ENCODE results near the gene ADARB2.
"Not testable (repeated sequence)": the region's sequence is repeated elsewhere in the genome, so short reads cannot be mapped to it uniquely, and the experiment has no call there.

ADARB2 gene

DNA sequence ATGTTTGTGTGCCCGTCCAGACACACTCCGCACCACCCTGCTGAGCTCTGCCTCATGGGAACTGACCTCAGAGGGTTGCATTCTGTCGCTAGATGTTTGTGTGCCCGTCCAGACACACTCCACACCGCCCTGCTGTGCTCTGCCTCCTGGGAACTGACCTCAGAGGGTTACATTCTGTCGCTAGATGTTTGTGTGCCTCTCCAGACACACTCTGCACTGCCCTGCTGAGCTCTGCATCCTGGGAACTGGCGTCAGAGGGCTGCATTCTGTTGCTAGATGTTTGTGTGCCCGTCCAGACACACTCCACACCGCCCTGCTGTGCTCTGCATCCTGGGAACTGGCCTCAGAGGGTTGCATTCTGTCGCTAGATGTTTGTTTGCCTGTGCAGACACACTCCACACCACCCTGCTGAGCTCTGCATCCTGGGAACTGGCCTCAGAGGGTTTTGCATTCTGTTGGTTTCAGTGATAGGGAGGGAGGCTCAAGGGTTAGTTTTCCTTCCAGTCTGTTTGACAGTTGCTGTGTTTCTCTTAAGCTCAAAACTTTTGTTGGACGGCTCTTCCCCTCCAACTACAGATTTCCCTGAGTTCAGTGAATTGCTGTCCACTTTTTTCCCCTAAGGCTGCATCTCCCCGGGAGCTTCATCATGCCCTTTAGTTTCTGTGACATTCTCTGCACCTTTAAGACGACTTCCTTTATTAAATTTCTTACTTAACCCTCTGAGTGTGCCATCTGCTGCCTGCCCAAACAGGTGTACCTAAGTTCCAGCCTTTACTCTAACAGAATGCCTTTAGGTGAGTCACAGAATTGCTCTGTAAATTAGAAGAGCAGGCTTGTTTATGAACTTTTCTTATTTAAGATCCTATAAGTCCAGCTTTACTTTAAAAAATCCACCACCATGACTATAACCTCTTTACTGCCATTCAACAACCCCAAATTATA is 119.7 kb downstream of the ADARB2 start:
- H3K9ac ChIP-seq (ENCODE audit: low read depth, low read length); H3K27me3 ChIP-seq (ENCODE audit: control insufficient read depth, insufficient read depth, low read length): not testable (repeated sequence)

DNA sequence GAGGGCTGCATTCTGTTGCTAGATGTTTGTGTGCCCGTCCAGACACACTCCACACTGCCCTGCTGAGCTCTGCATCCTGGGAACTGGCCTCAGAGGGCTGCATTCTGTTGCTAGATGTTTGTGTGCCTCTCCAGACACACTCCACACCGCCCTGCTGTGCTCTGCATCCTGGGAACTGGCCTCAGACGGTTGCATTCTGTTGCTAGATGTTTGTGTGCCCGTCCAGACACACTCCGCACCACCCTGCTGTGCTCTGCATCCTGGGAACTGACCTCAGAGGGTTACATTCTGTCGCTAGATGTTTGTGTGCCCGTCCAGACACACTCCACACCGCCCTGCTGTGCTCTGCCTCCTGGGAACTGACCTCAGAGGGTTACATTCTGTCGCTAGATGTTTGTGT is 120.6 kb downstream of the ADARB2 start:
- H3K27me3 ChIP-seq (ENCODE audit: control insufficient read depth, insufficient read depth, low read length); H3K4me3 ChIP-seq (ENCODE audit: low read depth, low read length); H3K36me3 ChIP-seq (ENCODE audit: control insufficient read depth, insufficient read depth, low read length); H3K9ac ChIP-seq (ENCODE audit: low read depth, low read length); H3K9me3 ChIP-seq (ENCODE audit: control insufficient read depth, insufficient read depth, low read length); H3K4me1 ChIP-seq (ENCODE audit: control insufficient read depth, insufficient read depth, low read length): not testable (repeated sequence)

More for the DNA sequence above, 119.7 kb downstream of the ADARB2 start:
- not testable (repeated sequence) for H3K4me3 ChIP-seq (ENCODE audit: low read depth, low read length); H3K4me1 ChIP-seq (ENCODE audit: control insufficient read depth, insufficient read depth, low read length); H3K36me3 ChIP-seq (ENCODE audit: control insufficient read depth, insufficient read depth, low read length); H3K9me3 ChIP-seq (ENCODE audit: control insufficient read depth, insufficient read depth, low read length)

DNA sequence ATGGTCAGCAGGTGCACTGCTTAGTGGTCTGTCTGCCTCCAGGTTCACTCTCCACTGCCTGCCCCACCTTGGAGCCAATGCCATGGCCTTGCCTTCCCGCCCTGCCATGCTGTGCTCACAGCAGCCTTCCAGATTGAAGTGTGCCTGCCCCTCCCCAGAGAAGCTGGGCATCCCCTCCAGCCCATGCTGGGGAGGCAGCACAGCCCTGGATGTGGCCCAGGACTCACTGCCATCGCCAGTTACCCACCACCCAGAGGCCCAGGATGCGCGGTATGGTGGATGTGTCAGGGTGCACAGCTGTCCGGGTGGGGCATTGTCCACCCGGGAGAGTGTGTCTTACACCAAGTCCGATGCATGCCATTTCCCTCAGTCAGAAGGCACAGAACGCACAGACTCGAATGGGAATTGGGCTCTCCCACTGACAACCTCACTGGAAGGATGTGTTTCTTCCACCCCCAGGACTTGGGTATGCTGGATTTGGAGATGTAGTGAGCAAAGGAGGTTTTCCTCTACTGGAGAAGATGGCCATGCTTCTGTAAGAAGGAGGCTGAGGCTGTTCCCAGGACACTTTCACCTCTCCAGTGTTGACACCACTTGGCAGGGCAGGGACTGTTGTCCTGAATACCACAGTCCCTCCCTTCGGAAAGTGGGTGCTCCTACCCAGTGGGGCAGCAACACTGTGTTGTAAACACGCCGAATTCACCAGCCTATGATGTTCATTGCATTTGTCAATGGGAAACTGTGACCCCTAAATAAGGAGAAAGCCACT is 122.0 kb downstream of the ADARB2 start:
- Histone ChIP-seq H3K4me3 (ENCODE audit: low read depth, low read length) (no peak overlapping the region), H3K36me3 (ENCODE audit: control insufficient read depth, insufficient read depth, low read length) (no peaks in the 10 kb centered on the region), H3K9me3 (ENCODE audit: control insufficient read depth, insufficient read depth, low read length) (no peaks in the 10 kb centered on the region), H3K4me1 (ENCODE audit: control insufficient read depth, insufficient read depth, low read length) (peaks cover 5% of the 10 kb centered on the region), H3K9ac (ENCODE audit: low read depth, low read length) (no peak overlapping the region), H3K27me3 (ENCODE audit: control insufficient read depth, insufficient read depth, low read length) (no peaks in the 10 kb centered on the region)

DNA sequence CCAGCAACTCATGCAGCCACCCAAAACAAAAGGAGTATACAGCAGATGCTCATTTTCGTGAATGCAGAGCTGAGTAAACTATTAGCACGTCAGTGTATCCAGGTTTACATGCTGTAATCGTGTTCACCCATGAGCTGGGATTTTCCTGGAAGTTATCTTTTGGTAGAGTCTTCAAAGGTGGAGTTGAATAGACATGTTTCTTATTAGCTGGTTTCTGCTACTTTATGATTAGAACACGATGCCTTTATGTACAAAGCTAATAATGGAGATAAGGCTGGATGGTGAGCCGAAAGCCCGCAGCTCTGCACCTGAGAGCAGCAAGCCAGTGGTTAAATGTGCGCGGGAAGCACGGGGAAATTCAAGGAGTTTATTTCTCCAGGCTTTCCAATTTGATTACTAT is 123.8 kb downstream of the ADARB2 start:
- Histone ChIP-seq H3K27me3 (ENCODE audit: control insufficient read depth, insufficient read depth, low read length) (no peaks in the 10 kb centered on the region), H3K9ac (ENCODE audit: low read depth, low read length) (no peak overlapping the region), H3K9me3 (ENCODE audit: control insufficient read depth, insufficient read depth, low read length) (no peaks in the 10 kb centered on the region), H3K4me3 (ENCODE audit: low read depth, low read length) (no peak overlapping the region), H3K36me3 (ENCODE audit: control insufficient read depth, insufficient read depth, low read length) (no peaks in the 10 kb centered on the region), H3K4me1 (ENCODE audit: control insufficient read depth, insufficient read depth, low read length) (peaks cover 5% of the 10 kb centered on the region)

DNA sequence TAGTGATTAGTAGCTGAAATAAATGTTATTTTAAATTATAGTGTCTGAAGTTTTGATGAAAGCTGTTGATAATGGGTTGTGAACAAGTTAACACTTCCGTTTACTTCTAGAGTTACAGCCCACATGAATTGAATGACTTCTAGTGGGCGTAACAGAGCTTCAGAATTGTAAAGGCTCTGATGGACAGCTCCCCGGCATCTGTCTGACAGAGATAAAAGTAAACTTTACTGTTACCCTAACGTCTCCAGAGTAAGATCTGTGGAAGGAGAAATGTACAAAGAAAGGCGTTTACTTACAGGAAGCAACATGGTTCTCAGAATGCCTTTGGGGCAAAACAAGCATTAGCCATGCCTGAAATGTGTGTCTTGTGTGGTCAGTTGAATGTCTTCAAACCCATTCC is 124.4 kb downstream of the ADARB2 start:
- Histone ChIP-seq H3K4me1 (ENCODE audit: control insufficient read depth, insufficient read depth, low read length) (peaks cover 5% of the 10 kb centered on the region), H3K9me3 (ENCODE audit: control insufficient read depth, insufficient read depth, low read length) (no peaks in the 10 kb centered on the region), H3K9ac (ENCODE audit: low read depth, low read length) (no peak overlapping the region), H3K27me3 (ENCODE audit: control insufficient read depth, insufficient read depth, low read length) (no peaks in the 10 kb centered on the region), H3K4me3 (ENCODE audit: low read depth, low read length) (no peak overlapping the region), H3K36me3 (ENCODE audit: control insufficient read depth, insufficient read depth, low read length) (no peaks in the 10 kb centered on the region)

DNA sequence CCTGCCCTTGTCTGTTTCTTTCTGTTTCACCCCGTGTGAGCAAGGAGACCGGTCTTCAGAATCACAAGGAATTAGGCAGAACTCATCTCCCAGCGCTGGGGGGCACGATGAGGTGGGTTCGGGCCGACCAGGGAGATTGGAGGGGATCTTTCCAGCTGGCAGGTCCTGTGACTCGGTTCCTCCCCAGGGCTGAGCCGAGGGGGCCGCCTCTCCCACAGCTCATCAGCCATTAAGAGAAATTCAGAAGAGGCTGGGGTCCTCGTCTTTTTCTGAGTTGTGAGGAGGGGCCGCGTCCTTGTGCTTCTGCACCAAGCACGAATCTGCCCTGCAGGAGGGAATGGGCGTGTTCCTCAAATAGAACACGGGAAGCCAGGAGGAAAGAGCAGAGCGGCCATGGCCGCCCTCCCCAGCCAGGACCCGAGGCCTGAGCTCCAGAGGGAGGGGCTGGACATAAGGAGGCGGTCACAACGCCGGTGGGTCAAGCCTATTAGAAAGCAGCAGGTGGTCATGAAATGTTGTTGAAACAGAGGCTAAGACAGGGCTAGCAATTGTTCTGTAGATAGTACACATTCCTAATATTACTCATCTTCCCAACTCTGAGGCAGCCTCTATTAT is 125.3 kb downstream of the ADARB2 start:
- H3K4me1 ChIP-seq (ENCODE audit: control insufficient read depth, insufficient read depth, low read length): peaks cover 3% of the 10 kb centered on the region
- H3K36me3 ChIP-seq (ENCODE audit: control insufficient read depth, insufficient read depth, low read length): no peaks in the 10 kb centered on the region
- H3K9ac ChIP-seq (ENCODE audit: low read depth, low read length): no peak overlapping the region
- H3K27me3 ChIP-seq (ENCODE audit: control insufficient read depth, insufficient read depth, low read length): no peaks in the 10 kb centered on the region
- no peak overlapping the region for H3K4me3 ChIP-seq (ENCODE audit: low read depth, low read length)
- H3K9me3 ChIP-seq (ENCODE audit: control insufficient read depth, insufficient read depth, low read length): no peaks in the 10 kb centered on the region

DNA sequence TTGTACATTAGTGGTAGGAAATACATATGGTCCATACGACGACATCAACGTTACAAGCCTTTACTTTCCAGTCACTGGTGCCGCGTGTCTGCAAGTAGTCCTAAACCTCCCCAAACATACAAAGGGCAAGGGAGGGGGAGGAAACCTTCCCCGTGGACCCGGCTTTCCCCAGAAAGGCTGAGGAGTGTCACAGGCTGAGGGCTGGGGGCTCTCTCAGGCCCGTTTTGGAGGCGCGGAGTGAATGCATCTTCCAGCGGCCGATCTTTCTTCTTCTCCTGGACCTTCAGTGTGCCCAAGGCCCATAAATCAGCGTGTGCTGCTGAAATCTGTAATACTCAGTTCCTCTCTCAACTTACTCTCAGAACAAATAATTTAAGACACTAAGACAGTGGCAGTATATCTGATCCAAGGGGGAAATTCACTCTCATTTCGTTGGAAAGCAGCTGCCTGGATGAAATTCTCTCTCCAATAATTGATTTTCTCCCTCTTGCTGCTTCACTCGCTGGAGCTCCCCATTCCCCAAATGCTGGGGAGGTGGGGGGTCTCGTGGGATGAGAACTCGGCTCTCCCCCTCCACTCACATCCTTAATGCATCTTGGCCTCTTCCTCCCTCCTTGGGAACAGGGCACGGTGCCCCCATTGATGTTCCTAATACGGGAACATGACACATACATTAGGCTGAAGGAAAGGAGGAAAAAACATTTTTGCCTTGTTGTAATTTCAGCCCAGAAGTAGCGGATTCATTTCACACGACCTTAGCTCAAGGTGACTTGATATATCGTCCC is 126.1 kb downstream of the ADARB2 start:
- H3K27me3 ChIP-seq (ENCODE audit: control insufficient read depth, insufficient read depth, low read length): peaks cover 2% of the 10 kb centered on the region
- no peak overlapping the region for H3K9ac ChIP-seq (ENCODE audit: low read depth, low read length)
- H3K36me3 ChIP-seq (ENCODE audit: control insufficient read depth, insufficient read depth, low read length): no peaks in the 10 kb centered on the region

DNA sequence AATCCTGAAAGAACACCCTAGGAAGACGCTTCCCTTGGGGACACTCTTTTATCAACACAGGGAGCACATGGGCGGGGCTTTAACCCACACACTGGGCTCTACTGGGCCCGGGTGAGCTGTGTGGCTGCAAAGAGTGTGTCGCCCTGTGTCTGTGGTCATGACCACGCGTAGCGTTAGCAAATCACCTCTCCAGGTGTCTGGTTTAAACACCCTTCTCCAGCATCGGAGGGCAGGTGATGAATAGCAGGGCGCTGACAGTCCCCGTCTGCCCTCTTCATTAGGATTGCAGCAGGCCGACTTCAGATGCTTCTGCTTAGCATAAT is 127.7 kb downstream of the ADARB2 start:
- Histone ChIP-seq H3K36me3 (ENCODE audit: control insufficient read depth, insufficient read depth, low read length) (no peaks in the 10 kb centered on the region), H3K9me3 (ENCODE audit: control insufficient read depth, insufficient read depth, low read length) (no peaks in the 10 kb centered on the region), H3K4me3 (ENCODE audit: low read depth, low read length) (no peak overlapping the region), H3K9ac (ENCODE audit: low read depth, low read length) (no peak overlapping the region), H3K4me1 (ENCODE audit: control insufficient read depth, insufficient read depth, low read length) (peaks cover 3% of the 10 kb centered on the region), H3K27me3 (ENCODE audit: control insufficient read depth, insufficient read depth, low read length) (peaks cover 2% of the 10 kb centered on the region)

More for the DNA sequence above, 126.1 kb downstream of the ADARB2 start:
- Histone ChIP-seq H3K4me1 (ENCODE audit: control insufficient read depth, insufficient read depth, low read length) (peaks cover 3% of the 10 kb centered on the region), H3K4me3 (ENCODE audit: low read depth, low read length) (no peak overlapping the region), H3K9me3 (ENCODE audit: control insufficient read depth, insufficient read depth, low read length) (no peaks in the 10 kb centered on the region)

DNA sequence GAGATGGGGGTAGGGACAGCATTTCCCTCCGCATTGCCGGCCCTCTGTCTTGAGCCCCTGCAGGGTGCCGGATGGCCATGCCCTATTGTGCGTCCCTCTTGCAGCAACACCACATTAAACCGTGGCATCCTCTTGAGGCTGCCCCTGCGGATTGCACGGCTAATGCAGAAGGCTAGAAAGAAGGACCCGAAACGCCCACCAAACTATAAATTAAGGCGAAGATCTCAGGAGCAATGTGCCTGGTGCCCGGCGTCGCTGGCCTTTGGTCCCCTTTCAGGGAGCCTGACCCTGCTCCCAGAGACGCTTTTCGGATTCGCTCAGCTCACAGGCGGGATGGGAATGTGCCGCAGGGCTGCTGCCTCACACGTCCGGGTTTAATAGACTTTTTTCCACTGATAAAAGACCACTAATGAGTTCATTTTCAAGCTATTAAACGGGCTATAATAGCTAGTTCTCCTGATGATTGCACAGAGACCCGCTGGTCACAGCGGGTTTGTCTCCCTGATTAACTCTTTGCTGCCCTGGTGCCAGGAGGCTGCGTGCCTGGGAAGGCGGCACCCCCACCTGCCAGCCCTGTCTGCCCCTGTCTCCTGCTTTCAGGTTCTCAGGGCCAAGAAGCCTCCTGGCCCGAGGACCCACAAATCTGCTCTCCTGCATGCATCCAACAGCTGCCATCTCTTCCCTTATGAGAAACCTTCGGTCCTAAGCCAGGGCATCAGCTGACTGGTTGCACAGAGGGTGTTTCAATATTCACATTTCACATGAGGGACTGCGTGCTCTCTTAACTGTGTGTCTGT is 128.3 kb downstream of the ADARB2 start:
- no peaks in the 10 kb centered on the region for H3K9me3 ChIP-seq (ENCODE audit: control insufficient read depth, insufficient read depth, low read length)
- H3K27me3 ChIP-seq (ENCODE audit: control insufficient read depth, insufficient read depth, low read length): peaks cover 2% of the 10 kb centered on the region
- no peak overlapping the region for H3K9ac ChIP-seq (ENCODE audit: low read depth, low read length)
- H3K36me3 ChIP-seq (ENCODE audit: control insufficient read depth, insufficient read depth, low read length): no peaks in the 10 kb centered on the region
- H3K4me1 ChIP-seq (ENCODE audit: control insufficient read depth, insufficient read depth, low read length): peaks cover 3% of the 10 kb centered on the region
- peak overlapping the region; percentile 33 for H3K4me3 ChIP-seq (ENCODE audit: low read depth, low read length)

DNA sequence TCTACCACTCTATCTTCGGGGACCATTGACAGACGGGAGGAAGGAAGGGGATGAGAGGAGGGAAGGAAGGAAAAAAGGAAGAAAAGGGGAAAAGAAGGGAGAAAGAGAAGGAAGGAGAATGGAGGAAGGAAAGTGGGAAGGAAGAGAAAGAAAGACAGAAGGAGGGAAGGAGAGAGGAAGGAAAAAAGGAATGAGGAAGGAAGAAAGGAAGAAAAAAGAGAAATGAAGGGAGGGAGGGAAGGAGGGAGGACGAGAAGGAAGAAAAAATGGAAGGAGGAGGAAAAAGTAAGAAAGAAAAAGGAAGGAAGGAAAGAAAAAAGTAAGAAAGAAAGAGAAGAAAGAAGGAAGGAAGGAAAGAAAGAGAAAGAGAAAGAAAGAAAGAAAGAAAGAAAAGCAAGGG is 128.9 kb downstream of the ADARB2 start:
- Histone ChIP-seq H3K27me3 (ENCODE audit: control insufficient read depth, insufficient read depth, low read length) (peaks cover 2% of the 10 kb centered on the region), H3K4me3 (ENCODE audit: low read depth, low read length) (no peak overlapping the region), H3K9ac (ENCODE audit: low read depth, low read length) (no peak overlapping the region), H3K36me3 (ENCODE audit: control insufficient read depth, insufficient read depth, low read length) (no peaks in the 10 kb centered on the region), H3K9me3 (ENCODE audit: control insufficient read depth, insufficient read depth, low read length) (no peaks in the 10 kb centered on the region), H3K4me1 (ENCODE audit: control insufficient read depth, insufficient read depth, low read length) (peaks cover 3% of the 10 kb centered on the region)

DNA sequence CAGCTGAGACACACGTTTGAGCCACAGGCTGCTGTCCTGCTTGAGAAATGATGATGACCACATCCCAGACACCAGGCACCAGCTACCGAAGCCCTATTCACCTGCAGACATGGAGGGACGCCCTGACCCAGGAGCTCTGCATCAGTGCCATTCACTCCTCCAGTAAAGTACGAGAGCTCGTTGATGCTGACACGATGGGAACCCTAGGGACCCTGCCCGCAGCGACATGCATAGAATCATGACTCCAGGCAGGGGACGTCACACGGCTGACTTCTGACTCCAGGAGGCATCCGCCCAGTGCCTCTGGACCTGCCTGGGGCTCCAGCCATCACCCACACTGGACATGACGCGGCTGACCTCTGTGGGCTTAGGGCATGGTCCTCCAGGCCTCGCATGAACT is 129.9 kb downstream of the ADARB2 start:
- H3K9ac ChIP-seq (ENCODE audit: low read depth, low read length): no peak overlapping the region
- no peaks in the 10 kb centered on the region for H3K36me3 ChIP-seq (ENCODE audit: control insufficient read depth, insufficient read depth, low read length)
- no peak overlapping the region for H3K4me3 ChIP-seq (ENCODE audit: low read depth, low read length)
- peaks cover 2% of the 10 kb centered on the region for H3K27me3 ChIP-seq (ENCODE audit: control insufficient read depth, insufficient read depth, low read length)
- H3K9me3 ChIP-seq (ENCODE audit: control insufficient read depth, insufficient read depth, low read length): no peaks in the 10 kb centered on the region
- peaks cover 2% of the 10 kb centered on the region for H3K4me1 ChIP-seq (ENCODE audit: control insufficient read depth, insufficient read depth, low read length)
